Spleen (tissue), 11 donors: ENCODE measurements around the gene HS2ST1. TPM values are rescaled to one million over a fixed set of nuclear protein-coding genes. Genes with fewer than 3 reads are reported as not detected.

Experiments
- DNase-seq: peaks from one replicate; pipeline ENCODE4 v3.0.0-alpha.2; 2020
- H3K27ac ChIP-seq, 8 donors: fragments of 200-600 bp; sonication (generic) in 7 of 8; 1 replicate in 4 of 8; 2 replicates in 4 of 8; pipeline versions ENCODE4 v1.5.0 to v1.8.0; 2016 to 2021; ENCODE audit warnings: inconsistent platforms in 4 of 8, mild to moderate bottlenecking in 4 of 8, moderate library complexity in 1 of 8
- H3K27me3 ChIP-seq, 7 donors: fragments of 200-600 bp; sonication (generic) in 6 of 7; replicated peaks in 1 of 7; 1 replicate in 4 of 7; 2 replicates in 3 of 7; pipeline versions ENCODE4 v1.5.0 to v1.8.0; 2016 to 2021; ENCODE audit warnings: inconsistent platforms in 3 of 7, mild to moderate bottlenecking in 1 of 7
- H3K36me3 ChIP-seq, 6 donors: fragments of 200-600 bp; sonication (generic) in 5 of 6; 1 replicate in 4 of 6; 2 replicates in 2 of 6; pipeline versions ENCODE4 v1.5.0 to v1.8.0; 2016 to 2021; ENCODE audit warnings: inconsistent platforms in 2 of 6
- H3K4me1 ChIP-seq, 6 donors: fragments of 200-600 bp; sonication (generic) in 5 of 6; 1 replicate in 3 of 6; 2 replicates in 3 of 6; pipeline versions ENCODE4 v1.5.0 to v1.8.0; 2016 to 2021; ENCODE audit warnings: inconsistent platforms in 3 of 6
- H3K4me3 ChIP-seq, 8 donors: fragments of 200-600 bp; sonication (generic) in 7 of 8; 1 replicate in 4 of 8; 2 replicates in 4 of 8; pipeline versions ENCODE4 v1.5.0 to v1.8.0; 2016 to 2021; ENCODE audit warnings: inconsistent platforms in 4 of 8, mild to moderate bottlenecking in 4 of 8, moderate library complexity in 2 of 8
- H3K9me3 ChIP-seq, 8 donors: fragments of 200-600 bp; sonication (generic) in 7 of 8; 1 replicate in 4 of 8; 2 replicates in 4 of 8; pipeline versions ENCODE4 v1.5.0 to v1.8.0; 2016 to 2021; ENCODE audit warnings: inconsistent platforms in 4 of 8
- POLR2A ChIP-seq, 3 donors: fragments of 450-650 bp; IDR thresholded peaks; one replicate each; pipeline ENCODE4 v1.5.1; 2017; ENCODE audit warnings: antibody characterized with exemption in 3 of 3, mild to moderate bottlenecking in 1 of 3
- POLR2AphosphoS5 ChIP-seq, 3 donors: sonication (generic); formaldehyde crosslinking; IDR thresholded peaks; one replicate each; pipeline ENCODE4 v1.5.1; 2017; ENCODE audit warnings: antibody characterized with exemption in 3 of 3
- WGBS, 5 donors: extraction: QIAGEN DNeasy Blood & Tissue Kit in 3 of 5; methylation state at CpG; one replicate each; pipeline versions ENCODE4 v1.1.5 to v1.1.7; 2013 to 2018; 5-methylcytosine and 5-hydroxymethylcytosine counted together
- intact Hi-C: fragments of 100-400 bp; cut with DNase I; formaldehyde crosslinking; loops from one replicate; pipeline ENCODE4 v1.15.0; 2023; ENCODE audit warnings: low total_unique reads
- polyA plus RNA-seq, 3 donors: library from polyadenylated mRNA; stranded (reverse); fragments of 200-250 nt; gene quantifications; one replicate each; pipeline ENCODE4 v1.2.1, GENCODE V29; 2013
- total RNA-seq, 7 donors: library from RNA; depleted of rRNA in 3 of 7; stranded (reverse); fragments of >200 nt in 3 of 7; fragmentation: NEBNext Ultra II Directional in 4 of 7; extraction: Animal tissue kit (Norgen Biotek cat#: 25700) in 4 of 7; gene quantifications; one replicate each; pipeline versions ENCODE4 v1.1.0 to v1.2.1, GENCODE V29; 2016 to 2021
- TF ChIP-seq, protein P1 (sequence below), 11 experiments: fragments of 200-600 bp in 7 of 11; fragments of 450-650 bp in 4 of 11; sonication (generic) in 4 of 11; IDR thresholded peaks in 8 of 11; conservative IDR thresholded peaks in 3 of 11; 1 replicate in 7 of 11; 2 replicates in 4 of 11; pipeline versions ENCODE4 v1.4.0 to v1.8.0; 2016 to 2021; ENCODE audit warnings: antibody characterized with exemption in 11 of 11, inconsistent platforms in 4 of 11, mild to moderate bottlenecking in 1 of 11
- donor health status: healthy with polysubstance abuse.
- donor health status: DM: no; HTN: no; CAD: no; lungs with moderate emphysema.
- donor health status: DM: no; HTN: no; CAD: no.
- donor health status: Bipolar disorder and iron deficiency.
- donor health status: healthy.
- donor health status: DM: no; HTN: no; CAD: no.
- donor health status: DM: yes; HTN: yes; CAD: no.

HS2ST1 gene
- total and polyA plus RNA-seq, 10 donors = 4.6 to 32.9 (median 22.3) TPM

DNA sequence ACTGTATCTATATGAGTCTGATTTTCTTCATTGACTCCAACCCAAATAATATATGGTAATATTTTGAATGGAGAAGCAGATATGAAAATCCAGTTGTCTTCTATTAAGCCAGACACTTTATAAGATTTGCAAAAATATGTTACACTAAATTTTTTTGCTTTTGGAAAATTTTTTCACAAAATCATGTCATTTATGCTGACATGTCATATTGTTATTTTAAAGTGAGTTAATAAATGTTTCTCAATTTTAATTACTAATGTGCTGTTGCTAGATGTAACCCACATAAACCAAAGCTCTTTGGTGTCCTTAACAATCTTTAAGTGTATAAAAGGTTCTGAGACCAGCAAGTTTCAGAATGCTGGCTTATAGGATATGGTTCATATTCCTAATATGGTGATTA is 142.5 kb downstream of the HS2ST1 start:
- Histone ChIP-seq H3K9me3 (no peaks in the 10 kb centered on the region), H3K4me3 (peak overlapping the region in 1 of 8 donors; percentile 53), H3K27me3 (no peaks in the 10 kb centered on the region), H3K27ac (peak overlapping the region in 5 of 8 donors; percentile 55 to 81 (median 64)), H3K4me1 (peaks cover 0 to 66% (median 36%) of the 10 kb centered on the region in 6 donors), H3K36me3 (no peaks in the 10 kb centered on the region)
- no peak for DNase-seq
- TF ChIP-seq POLR2AphosphoS5 (IDR thresholded peaks at IDR 0.05) (no peak), POLR2A (IDR thresholded peaks at IDR 0.05) (no peak)
- TF ChIP-seq, protein P1, sequence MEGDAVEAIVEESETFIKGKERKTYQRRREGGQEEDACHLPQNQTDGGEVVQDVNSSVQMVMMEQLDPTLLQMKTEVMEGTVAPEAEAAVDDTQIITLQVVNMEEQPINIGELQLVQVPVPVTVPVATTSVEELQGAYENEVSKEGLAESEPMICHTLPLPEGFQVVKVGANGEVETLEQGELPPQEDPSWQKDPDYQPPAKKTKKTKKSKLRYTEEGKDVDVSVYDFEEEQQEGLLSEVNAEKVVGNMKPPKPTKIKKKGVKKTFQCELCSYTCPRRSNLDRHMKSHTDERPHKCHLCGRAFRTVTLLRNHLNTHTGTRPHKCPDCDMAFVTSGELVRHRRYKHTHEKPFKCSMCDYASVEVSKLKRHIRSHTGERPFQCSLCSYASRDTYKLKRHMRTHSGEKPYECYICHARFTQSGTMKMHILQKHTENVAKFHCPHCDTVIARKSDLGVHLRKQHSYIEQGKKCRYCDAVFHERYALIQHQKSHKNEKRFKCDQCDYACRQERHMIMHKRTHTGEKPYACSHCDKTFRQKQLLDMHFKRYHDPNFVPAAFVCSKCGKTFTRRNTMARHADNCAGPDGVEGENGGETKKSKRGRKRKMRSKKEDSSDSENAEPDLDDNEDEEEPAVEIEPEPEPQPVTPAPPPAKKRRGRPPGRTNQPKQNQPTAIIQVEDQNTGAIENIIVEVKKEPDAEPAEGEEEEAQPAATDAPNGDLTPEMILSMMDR (IDR thresholded peaks at IDR 0.05 in 8 of 11, conservative IDR thresholded peaks at IDR 0.05 in 3 of 11) = no peak
- intact Hi-C loops = no loop called here

DNA sequence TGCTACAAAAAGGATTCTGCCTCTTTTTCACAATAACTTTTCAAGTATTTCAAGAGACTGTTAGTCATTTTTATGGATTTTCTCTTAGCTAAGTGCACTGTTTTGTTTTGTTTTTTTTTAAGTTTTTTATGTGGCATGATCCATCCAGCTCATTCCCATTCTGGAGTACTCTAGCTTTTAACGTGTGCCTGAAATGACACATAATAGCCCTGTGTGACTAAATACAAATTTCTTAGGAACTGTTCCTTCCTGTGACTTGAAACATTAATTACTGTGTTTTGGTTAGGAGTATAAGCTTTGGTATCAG is 143.9 kb downstream of the HS2ST1 start:
- peaks cover 0 to 8% (median 4%) of the 10 kb centered on the region in 8 donors for H3K9me3 ChIP-seq
- 53 to 82% (median 69%) methylated on average over 1 of the region's 1 CpG for WGBS, 5 donors
- H3K27ac ChIP-seq = peak overlapping the region; percentile 14 to 81 (median 60)
- intact Hi-C loops = no loop called here
- no peak for DNase-seq
- peak overlapping the region in 1 of 8 donors; percentile 53 for H3K4me3 ChIP-seq
- peaks cover 0 to 67% (median 32%) of the 10 kb centered on the region in 6 donors for H3K4me1 ChIP-seq
- no peaks in the 10 kb centered on the region for H3K36me3 ChIP-seq
- no peaks in the 10 kb centered on the region for H3K27me3 ChIP-seq
- TF ChIP-seq, protein P1 (IDR thresholded peaks at IDR 0.05 in 8 of 11, conservative IDR thresholded peaks at IDR 0.05 in 3 of 11) = no peak

DNA sequence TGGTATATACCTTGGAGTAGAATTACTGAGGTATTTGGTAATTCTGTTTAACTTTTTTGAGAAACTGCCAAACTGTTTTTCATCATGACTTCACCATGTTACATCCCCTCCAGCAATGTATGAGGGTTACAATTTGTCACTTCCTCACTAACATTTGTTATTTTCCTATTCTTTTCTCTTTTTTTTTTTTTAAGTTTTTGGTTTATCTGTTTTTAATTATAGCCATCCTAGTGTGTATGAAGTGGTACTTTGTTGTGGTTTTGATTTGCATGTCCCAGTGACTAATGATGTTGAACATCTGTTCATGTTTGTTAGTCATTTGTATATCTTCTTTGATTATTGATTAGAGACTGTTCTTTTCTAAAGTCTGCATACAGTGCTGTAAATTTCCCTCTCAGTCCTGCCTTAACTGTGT is 147.3 kb downstream of the HS2ST1 start:
- TF ChIP-seq, protein P1 (IDR thresholded peaks at IDR 0.05 in 8 of 11, conservative IDR thresholded peaks at IDR 0.05 in 3 of 11) = no peak
- TF ChIP-seq POLR2A (IDR thresholded peaks at IDR 0.05) = no peak
- no peak for TF ChIP-seq POLR2AphosphoS5 (IDR thresholded peaks at IDR 0.05)
- DNase-seq = no peak
- Histone ChIP-seq H3K4me1 (peaks cover 0 to 77% (median 31%) of the 10 kb centered on the region in 6 donors), H3K27me3 (no peaks in the 10 kb centered on the region), H3K9me3 (peaks cover 0 to 11% (median 6%) of the 10 kb centered on the region in 8 donors), H3K27ac (peak overlapping the region in 4 of 8 donors; percentile 4 to 47 (median 26)), H3K36me3 (no peaks in the 10 kb centered on the region), H3K4me3 (no peak overlapping the region)
- intact Hi-C loops = no loop called here

DNA sequence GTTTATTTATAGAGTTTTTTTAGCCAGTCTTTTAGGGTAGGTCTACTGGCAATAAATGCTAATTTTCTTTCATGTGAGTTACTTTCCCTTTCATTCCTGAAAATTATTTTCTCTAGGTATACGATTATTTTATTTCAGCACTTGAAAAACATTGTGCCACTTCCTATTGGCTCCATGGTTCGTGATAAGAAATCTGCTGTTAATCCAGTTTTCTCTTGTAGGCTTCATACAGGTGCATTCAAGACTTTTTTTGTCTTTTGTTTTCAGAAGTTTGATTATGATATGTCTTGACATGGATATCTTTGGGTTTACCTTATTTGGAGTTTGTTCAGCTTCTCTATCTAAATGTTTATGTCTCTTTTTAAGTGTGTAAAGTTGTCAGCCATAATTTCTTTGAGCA is 148.3 kb downstream of the HS2ST1 start:
- no peaks in the 10 kb centered on the region for H3K27me3 ChIP-seq
- no peak for DNase-seq
- H3K9me3 ChIP-seq = peaks cover 0 to 12% (median 6%) of the 10 kb centered on the region in 8 donors
- H3K27ac ChIP-seq = peak overlapping the region in 2 of 8 donors; percentile 7 to 45
- TF ChIP-seq POLR2A (IDR thresholded peaks at IDR 0.05) (no peak), POLR2AphosphoS5 (IDR thresholded peaks at IDR 0.05) (no peak)
- TF ChIP-seq, protein P1 (IDR thresholded peaks at IDR 0.05 in 8 of 11, conservative IDR thresholded peaks at IDR 0.05 in 3 of 11) = no peak
- no peak overlapping the region for H3K4me3 ChIP-seq
- H3K36me3 ChIP-seq = no peaks in the 10 kb centered on the region
- 76 to 88% (median 83%) methylated on average over 2 of the region's 2 CpGs for WGBS, 5 donors
- intact Hi-C loops = no loop called here
- H3K4me1 ChIP-seq = peaks cover 0 to 70% (median 26%) of the 10 kb centered on the region in 6 donors
